Germinal center (tissue), 1 donor: ENCODE data around the gene ACOXL.
"Not testable (repeated sequence)": the region's sequence is repeated elsewhere in the genome, so short reads cannot be mapped to it uniquely, and the experiment has no call there.

Source experiments
- DNase-seq: peaks from one replicate; pipeline ENCODE4 v3.0.0; 2012; ENCODE audit warnings: mixed read lengths, low spot score

Gene ACOXL

GRCh38 chr2:110829413-110830146, 97.2 kb downstream of the ACOXL start:
- no peak for DNase-seq

- DNase-seq, result no peak
Observed at GRCh38 chr2:110832740-110833139, 100.4 kb downstream of the ACOXL start.

- no peak for DNase-seq
Observed at GRCh38 chr2:110834134-110834827, 101.9 kb downstream of the ACOXL start.

- DNase-seq, result no peak
Observed at GRCh38 chr2:110836671-110837070, 104.3 kb downstream of the ACOXL start.

- DNase-seq, result no peak
Observed at GRCh38 chr2:110837446-110838409, 105.4 kb downstream of the ACOXL start.

GRCh38 chr2:110838657-110839384, 106.4 kb downstream of the ACOXL start:
- DNase-seq, result no peak

GRCh38 chr2:110840508-110840907, 108.1 kb downstream of the ACOXL start:
- no peak for DNase-seq

- no peak for DNase-seq
Observed at GRCh38 chr2:110842048-110842447, 109.7 kb downstream of the ACOXL start.

GRCh38 chr2:110843496-110843895, 111.1 kb downstream of the ACOXL start:
- no peak for DNase-seq

GRCh38 chr2:110843959-110844510, 111.7 kb downstream of the ACOXL start:
- DNase-seq, result no peak

- DNase-seq, result no peak
Observed at GRCh38 chr2:110847651-110848050, 115.3 kb downstream of the ACOXL start.

GRCh38 chr2:110848071-110848470, 115.7 kb downstream of the ACOXL start:
- no peak for DNase-seq

- DNase-seq, result no peak
Observed at GRCh38 chr2:110848519-110849030, 116.2 kb downstream of the ACOXL start.

- no peak for DNase-seq
Observed at GRCh38 chr2:110851531-110851930, 119.2 kb downstream of the ACOXL start.

GRCh38 chr2:110852051-110852450, 119.7 kb downstream of the ACOXL start:
- no peak for DNase-seq

- no peak for DNase-seq
Observed at GRCh38 chr2:110852541-110853263, 120.3 kb downstream of the ACOXL start.

- DNase-seq, result peak; percentile 38
Observed at GRCh38 chr2:110853516-110853915, 121.1 kb downstream of the ACOXL start.

GRCh38 chr2:110853948-110854347, 121.6 kb downstream of the ACOXL start:
- no peak for DNase-seq

- no peak for DNase-seq
Observed at GRCh38 chr2:110854355-110855081, 122.1 kb downstream of the ACOXL start.

- not testable (repeated sequence) for DNase-seq
Observed at GRCh38 chr2:110855841-110856240, 123.5 kb downstream of the ACOXL start.
